ENCODE results near the gene PPP6R1.

The PPP6R1 gene

GRCh38 chr19:55279770-55280643 is 21.2 kb upstream of the PPP6R1 start, which contains the start of gene HSPBP1:
Gene HSPBP1, minus strand, starts transcription at chr19:55280110. Its CDS starts 502 bp downstream, at chr19:55279608.
- peak; percentile 94 for DNase-seq

GRCh38 chr19:55279340-55279739 is 20.5 kb upstream of the PPP6R1 start:
- no peak for DNase-seq

GRCh38 chr19:55278391-55279135 is 19.7 kb upstream of the PPP6R1 start:
- DNase-seq: no peak

- DNase-seq: no peak
Measured at GRCh38 chr19:55277494-55277893, 18.7 kb upstream of the PPP6R1 start.

GRCh38 chr19:55276720-55277430 is 18.1 kb upstream of the PPP6R1 start:
- DNase-seq: no peak

GRCh38 chr19:55275851-55276719 is 17.3 kb upstream of the PPP6R1 start:
- DNase-seq: no peak

GRCh38 chr19:55273978-55274707 is 15.3 kb upstream of the PPP6R1 start:
- no peak for DNase-seq

- no peak for DNase-seq
Measured at GRCh38 chr19:55272142-55272541, 13.3 kb upstream of the PPP6R1 start.

GRCh38 chr19:55270172-55270942 is 11.5 kb upstream of the PPP6R1 start:
- DNase-seq: no peak

- no peak for DNase-seq
Measured at GRCh38 chr19:55269299-55269698, 10.5 kb upstream of the PPP6R1 start.

- no peak for DNase-seq
Measured at GRCh38 chr19:55266840-55267239, 8.0 kb upstream of the PPP6R1 start.

- no peak for DNase-seq
Measured at GRCh38 chr19:55266404-55266803, 7.6 kb upstream of the PPP6R1 start.

GRCh38 chr19:55265723-55266386 is 7.0 kb upstream of the PPP6R1 start:
- DNase-seq: no peak

GRCh38 chr19:55265173-55265572 is 6.4 kb upstream of the PPP6R1 start:
- no peak for DNase-seq

- no peak for DNase-seq
Measured at GRCh38 chr19:55264531-55264930, 5.7 kb upstream of the PPP6R1 start.

- no peak for DNase-seq
Measured at GRCh38 chr19:55262359-55262758, 3.5 kb upstream of the PPP6R1 start.

GRCh38 chr19:55261671-55262126 is 2.9 kb upstream of the PPP6R1 start:
- DNase-seq: no peak

GRCh38 chr19:55259540-55260210 is 858 bp upstream of the PPP6R1 start:
- DNase-seq: no peak

GRCh38 chr19:55258476-55258827 is 365 bp downstream of the PPP6R1 start:
- DNase-seq: no peak
